Measurements from ENCODE around the gene VANGL1.

DNA sequence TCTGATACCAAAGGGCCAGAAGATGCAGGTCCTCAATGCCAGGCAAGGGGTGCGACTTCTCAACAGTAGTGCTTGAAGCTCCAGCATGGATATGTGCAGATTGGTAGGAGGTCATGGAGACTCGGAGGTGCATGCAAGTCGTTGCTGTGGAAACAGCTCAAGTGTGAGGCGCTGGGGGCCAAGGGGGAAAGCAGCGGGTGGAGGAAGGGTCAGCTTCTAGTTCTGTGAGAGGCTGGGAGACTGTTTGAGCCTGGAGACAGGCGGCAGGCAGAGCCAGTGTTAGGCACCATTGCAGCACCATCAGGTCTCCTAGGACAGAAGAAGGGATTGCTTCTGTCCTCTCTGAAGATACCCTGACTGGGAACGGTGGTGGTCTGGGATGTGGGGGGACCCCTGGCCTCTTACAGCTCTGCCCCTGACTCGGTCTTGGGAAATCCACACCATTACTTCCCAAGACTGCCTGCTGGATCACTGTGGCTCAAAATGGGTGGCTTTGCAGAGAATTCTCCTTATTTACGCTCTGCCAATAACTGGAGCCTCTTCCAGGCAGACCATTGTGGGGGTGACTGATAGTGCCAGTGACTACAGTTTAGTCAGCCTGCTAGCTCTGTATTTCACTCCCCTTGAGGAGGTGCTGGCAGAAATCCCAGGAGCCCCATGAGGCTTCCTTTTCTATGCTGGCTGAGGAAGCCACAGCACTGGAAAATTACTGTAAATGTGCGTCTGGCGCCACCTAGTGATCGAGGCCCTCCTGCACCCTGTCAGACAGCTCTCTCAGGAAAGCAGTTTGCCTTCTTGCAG lies 46.3 kb upstream of the VANGL1 start:
- TF ChIP-seq POLR2AphosphoS5 (IDR thresholded peaks at IDR 0.05; ENCODE audit: low read depth, low read length) (no peak), TCF7L2 (IDR thresholded peaks at IDR 0.05; ENCODE audit: low read depth, low read length) (no peak)
- TF ChIP-seq, protein P1, sequence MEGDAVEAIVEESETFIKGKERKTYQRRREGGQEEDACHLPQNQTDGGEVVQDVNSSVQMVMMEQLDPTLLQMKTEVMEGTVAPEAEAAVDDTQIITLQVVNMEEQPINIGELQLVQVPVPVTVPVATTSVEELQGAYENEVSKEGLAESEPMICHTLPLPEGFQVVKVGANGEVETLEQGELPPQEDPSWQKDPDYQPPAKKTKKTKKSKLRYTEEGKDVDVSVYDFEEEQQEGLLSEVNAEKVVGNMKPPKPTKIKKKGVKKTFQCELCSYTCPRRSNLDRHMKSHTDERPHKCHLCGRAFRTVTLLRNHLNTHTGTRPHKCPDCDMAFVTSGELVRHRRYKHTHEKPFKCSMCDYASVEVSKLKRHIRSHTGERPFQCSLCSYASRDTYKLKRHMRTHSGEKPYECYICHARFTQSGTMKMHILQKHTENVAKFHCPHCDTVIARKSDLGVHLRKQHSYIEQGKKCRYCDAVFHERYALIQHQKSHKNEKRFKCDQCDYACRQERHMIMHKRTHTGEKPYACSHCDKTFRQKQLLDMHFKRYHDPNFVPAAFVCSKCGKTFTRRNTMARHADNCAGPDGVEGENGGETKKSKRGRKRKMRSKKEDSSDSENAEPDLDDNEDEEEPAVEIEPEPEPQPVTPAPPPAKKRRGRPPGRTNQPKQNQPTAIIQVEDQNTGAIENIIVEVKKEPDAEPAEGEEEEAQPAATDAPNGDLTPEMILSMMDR (IDR thresholded peaks at IDR 0.05), result peak; percentile 85
- TF ChIP-seq, protein P2, sequence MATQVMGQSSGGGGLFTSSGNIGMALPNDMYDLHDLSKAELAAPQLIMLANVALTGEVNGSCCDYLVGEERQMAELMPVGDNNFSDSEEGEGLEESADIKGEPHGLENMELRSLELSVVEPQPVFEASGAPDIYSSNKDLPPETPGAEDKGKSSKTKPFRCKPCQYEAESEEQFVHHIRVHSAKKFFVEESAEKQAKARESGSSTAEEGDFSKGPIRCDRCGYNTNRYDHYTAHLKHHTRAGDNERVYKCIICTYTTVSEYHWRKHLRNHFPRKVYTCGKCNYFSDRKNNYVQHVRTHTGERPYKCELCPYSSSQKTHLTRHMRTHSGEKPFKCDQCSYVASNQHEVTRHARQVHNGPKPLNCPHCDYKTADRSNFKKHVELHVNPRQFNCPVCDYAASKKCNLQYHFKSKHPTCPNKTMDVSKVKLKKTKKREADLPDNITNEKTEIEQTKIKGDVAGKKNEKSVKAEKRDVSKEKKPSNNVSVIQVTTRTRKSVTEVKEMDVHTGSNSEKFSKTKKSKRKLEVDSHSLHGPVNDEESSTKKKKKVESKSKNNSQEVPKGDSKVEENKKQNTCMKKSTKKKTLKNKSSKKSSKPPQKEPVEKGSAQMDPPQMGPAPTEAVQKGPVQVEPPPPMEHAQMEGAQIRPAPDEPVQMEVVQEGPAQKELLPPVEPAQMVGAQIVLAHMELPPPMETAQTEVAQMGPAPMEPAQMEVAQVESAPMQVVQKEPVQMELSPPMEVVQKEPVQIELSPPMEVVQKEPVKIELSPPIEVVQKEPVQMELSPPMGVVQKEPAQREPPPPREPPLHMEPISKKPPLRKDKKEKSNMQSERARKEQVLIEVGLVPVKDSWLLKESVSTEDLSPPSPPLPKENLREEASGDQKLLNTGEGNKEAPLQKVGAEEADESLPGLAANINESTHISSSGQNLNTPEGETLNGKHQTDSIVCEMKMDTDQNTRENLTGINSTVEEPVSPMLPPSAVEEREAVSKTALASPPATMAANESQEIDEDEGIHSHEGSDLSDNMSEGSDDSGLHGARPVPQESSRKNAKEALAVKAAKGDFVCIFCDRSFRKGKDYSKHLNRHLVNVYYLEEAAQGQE (IDR thresholded peaks at IDR 0.05; ENCODE audit: insufficient read depth in 1 of 2, low read depth in 2 of 2, low read length in 1 of 2), result no peak
